ENCODE data around the gene COPZ2. TPM values are rescaled to one million over a fixed set of nuclear protein-coding genes. Genes with fewer than 3 reads are reported as not detected.

COPZ2 gene
- total RNA-seq, 2 donors from 2014 or later = 18.1 to 18.5 TPM

DNA sequence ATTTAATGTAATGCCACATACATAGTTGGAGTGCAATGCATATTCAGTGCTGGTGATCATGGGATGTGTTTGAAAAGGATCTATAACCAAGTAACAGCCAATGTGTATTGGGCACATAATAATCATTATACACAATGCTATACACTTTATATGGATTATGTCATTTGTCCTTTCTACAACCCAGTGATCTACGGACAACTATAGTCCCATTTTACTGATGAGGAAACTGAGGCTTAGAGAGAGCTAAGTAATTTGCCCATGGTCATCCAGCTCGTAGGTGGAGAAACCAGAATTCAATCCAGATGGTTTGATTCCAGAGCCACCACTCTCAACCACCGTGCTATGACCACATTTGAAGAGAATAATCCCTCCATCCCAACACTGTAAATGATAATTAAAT is 27.4 kb downstream of the COPZ2 start:
- intact Hi-C loops (cut with DNase I) = no loop called here
- TF ChIP-seq CTCF (IDR thresholded peaks at IDR 0.05) (no peak), POLR2A (IDR thresholded peaks at IDR 0.05) (no peak), POLR2AphosphoS5 (IDR thresholded peaks at IDR 0.05) (no peak)
- DNase-seq (ENCODE audit: low spot score) = no peak
- Histone ChIP-seq H3K27ac (no peak overlapping the region), H3K9me3 (no peaks in the 10 kb centered on the region), H3K27me3 (replicated peaks; ENCODE audit: insufficient read depth) (no peaks in the 10 kb centered on the region), H3K4me1 (replicated peaks) (peaks cover 5% of the 10 kb centered on the region), H3K36me3 (no peaks in the 10 kb centered on the region), H3K4me3 (no peak overlapping the region)
- WGBS = 94% methylated on average over 3 of the region's 3 CpGs

DNA sequence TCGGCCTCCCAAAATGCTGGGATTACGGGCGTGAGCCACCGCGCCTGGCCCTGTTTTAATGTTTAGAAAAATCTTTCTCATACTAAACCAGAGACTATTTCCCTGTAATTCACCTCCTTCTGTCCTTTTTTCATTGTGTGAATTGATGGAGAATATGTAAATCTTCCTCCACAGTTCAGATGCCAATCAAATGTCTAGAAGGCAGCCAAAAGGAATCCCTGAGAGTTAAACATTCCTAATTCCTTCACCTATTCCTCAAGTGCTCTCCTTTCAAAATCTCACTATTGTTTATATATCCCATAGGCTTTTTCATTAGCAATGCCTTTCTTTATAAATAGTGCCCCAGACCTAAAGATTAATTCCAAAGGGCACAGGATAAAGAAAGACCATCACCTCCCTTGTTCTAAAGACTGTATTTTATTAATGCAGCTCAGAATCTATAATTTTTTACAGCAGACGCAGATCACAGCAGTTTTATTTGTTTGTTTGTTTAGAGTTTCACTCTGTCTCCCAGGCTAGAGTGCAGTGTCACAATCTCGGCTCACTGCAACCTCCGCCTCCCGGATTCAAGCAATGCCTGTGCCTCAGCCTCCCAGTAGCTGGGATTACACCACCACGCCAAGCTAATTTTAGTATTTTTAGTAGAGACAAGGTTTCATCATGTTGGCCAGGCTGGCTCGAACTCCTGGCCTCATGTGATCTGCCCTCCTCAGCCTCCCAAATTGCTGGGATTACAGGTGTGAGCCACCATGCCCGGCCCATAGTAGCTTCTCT is 30.5 kb downstream of the COPZ2 start:
- Histone ChIP-seq H3K36me3 (no peaks in the 10 kb centered on the region), H3K27me3 (replicated peaks; ENCODE audit: insufficient read depth) (no peaks in the 10 kb centered on the region), H3K27ac (no peak overlapping the region), H3K4me1 (replicated peaks) (peaks cover 5% of the 10 kb centered on the region), H3K4me3 (no peak overlapping the region), H3K9me3 (no peaks in the 10 kb centered on the region)
- WGBS = 88% methylated on average over 12 of the region's 12 CpGs
- intact Hi-C loops (cut with DNase I) = no loop called here
- no peak for TF ChIP-seq POLR2A (IDR thresholded peaks at IDR 0.05)
- no peak for TF ChIP-seq CTCF (IDR thresholded peaks at IDR 0.05)
- TF ChIP-seq POLR2AphosphoS5 (IDR thresholded peaks at IDR 0.05) = no peak
- DNase-seq (ENCODE audit: low spot score) = no peak

DNA sequence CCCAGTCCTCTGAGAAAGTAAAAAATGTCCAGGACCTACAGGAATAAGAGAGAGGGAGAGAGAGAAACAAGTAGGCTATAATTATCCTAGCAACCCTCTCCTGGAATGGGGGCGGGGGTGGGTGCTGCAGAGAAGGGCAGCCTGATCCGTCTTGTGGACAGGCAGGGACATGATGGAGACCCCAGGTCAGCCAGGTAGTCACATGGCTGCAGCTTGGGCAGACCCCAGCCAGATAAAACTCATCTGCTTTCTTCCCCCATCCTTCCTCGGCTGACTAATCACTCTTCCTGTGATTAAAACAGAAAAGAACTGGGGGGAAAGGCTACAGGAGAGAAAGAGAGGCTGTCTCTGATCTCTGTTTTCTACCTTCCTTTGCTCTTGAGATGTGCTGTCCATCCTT is 32.6 kb downstream of the COPZ2 start:
- Histone ChIP-seq H3K4me3 (no peak overlapping the region), H3K4me1 (replicated peaks) (no peaks in the 10 kb centered on the region), H3K27me3 (replicated peaks; ENCODE audit: insufficient read depth) (no peaks in the 10 kb centered on the region), H3K36me3 (no peaks in the 10 kb centered on the region), H3K27ac (no peak overlapping the region), H3K9me3 (no peaks in the 10 kb centered on the region)
- DNase-seq (ENCODE audit: low spot score) = no peak
- 61% methylated on average over 3 of the region's 3 CpGs for WGBS
- TF ChIP-seq CTCF (IDR thresholded peaks at IDR 0.05) (no peak), POLR2AphosphoS5 (IDR thresholded peaks at IDR 0.05) (no peak), POLR2A (IDR thresholded peaks at IDR 0.05) (no peak)
- intact Hi-C loops (cut with DNase I) = no loop called here

DNA sequence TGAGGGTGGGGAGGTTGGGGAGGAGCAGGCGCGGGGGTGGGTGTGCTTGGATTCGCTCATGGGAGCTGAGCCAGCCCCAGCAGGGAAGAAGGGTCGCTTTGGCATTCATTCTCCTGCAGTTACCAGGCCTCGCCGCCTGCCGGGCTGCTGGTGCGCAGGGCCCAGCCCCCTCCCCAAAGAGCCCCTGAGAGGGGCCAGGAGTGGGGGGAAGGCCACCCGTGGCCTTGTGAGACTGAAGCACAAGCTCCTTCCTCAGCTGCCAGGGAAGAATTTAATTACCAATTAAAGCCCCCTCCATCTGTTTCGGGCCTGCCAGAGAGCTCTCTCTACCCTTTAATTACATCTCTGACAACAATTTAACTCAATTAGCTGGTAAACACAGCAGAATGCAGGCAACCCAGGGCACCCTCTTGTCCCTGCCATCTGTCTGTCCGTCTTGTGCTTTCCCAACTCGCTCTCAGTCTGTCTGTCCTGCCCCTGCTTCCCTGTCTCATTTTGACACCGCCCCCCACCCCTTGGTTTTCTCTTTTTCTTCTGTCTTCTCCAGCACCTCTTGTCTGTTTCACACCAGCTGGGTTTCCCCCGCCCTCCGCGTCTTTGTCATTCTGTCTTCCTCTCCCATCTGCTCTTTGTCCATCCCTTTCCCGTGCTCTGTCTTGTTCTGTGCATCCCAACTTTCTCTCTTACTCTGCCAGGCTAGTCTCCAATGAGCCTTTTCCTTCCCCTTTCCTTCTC is 34.0 kb downstream of the COPZ2 start:
- no peak for DNase-seq (ENCODE audit: low spot score)
- TF ChIP-seq POLR2A (IDR thresholded peaks at IDR 0.05) (no peak), CTCF (IDR thresholded peaks at IDR 0.05) (no peak), POLR2AphosphoS5 (IDR thresholded peaks at IDR 0.05) (no peak)
- 73% methylated on average over 15 of the region's 17 CpGs for WGBS

More for the DNA sequence above, 34.0 kb downstream of the COPZ2 start:
- intact Hi-C loops (cut with DNase I) = no loop called here
- H3K4me3 ChIP-seq = no peak overlapping the region
- no peaks in the 10 kb centered on the region for H3K4me1 ChIP-seq (replicated peaks)
- no peak overlapping the region for H3K27ac ChIP-seq
- H3K9me3 ChIP-seq = no peaks in the 10 kb centered on the region
- H3K36me3 ChIP-seq = no peaks in the 10 kb centered on the region
- H3K27me3 ChIP-seq (replicated peaks; ENCODE audit: insufficient read depth) = no peaks in the 10 kb centered on the region
